CD4-positive, alpha-beta T cell (primary cell): ENCODE measurements around the gene ATG7. TPM values are rescaled to one million over a fixed set of nuclear protein-coding genes. Genes with fewer than 3 reads are reported as not detected.

Experiments used
- ATAC-seq: fragments of 200-7000 bp; cut with Tn5 transposase; one replicate; pipeline ENCODE4 v1.10.0; 2022; ENCODE audit warnings: mild to moderate bottlenecking; ENCODE audit not compliant: poor library complexity
- CTCF ChIA-PET: fragments of 350-600 bp; sonication (Branson Sonifier 250); formaldehyde crosslinking; loops from one replicate; lab custom pipeline; 2021; ENCODE audit warnings: antibody characterized with exemption, inconsistent platforms; lab: Charles Lee
- POLR2A ChIA-PET: fragments of 350-600 bp; sonication (Branson Sonifier 250); formaldehyde crosslinking; loops from one replicate; lab custom pipeline; 2021; ENCODE audit warnings: antibody characterized with exemption, inconsistent platforms; lab: Charles Lee
- DNase-seq, 14 experiments: peaks; one replicate each; pipeline ENCODE4 v3.0.0-alpha.2; 2013 to 2020; ENCODE audit warnings: mixed read lengths in 2 of 14
- H3K27ac ChIP-seq, 2 donors: one replicate each; pipeline versions ENCODE4 v1.5.1 to v1.7.0; 2013; ENCODE audit warnings: low read length in 2 of 2, low read depth in 1 of 2, mild to moderate bottlenecking in 1 of 2
- H3K27me3 ChIP-seq, 2 experiments: 1 replicate in 1 of 2; 2 replicates in 1 of 2; pipeline versions ENCODE4 v1.6.1 to v1.7.0; 2013; ENCODE audit warnings: low read length in 2 of 2, control low read depth in 1 of 2, mild to moderate bottlenecking in 1 of 2, moderate library complexity in 1 of 2; ENCODE audit not compliant: insufficient read depth in 2 of 2, control insufficient read depth in 1 of 2
- H3K36me3 ChIP-seq: one replicate; pipeline ENCODE4 v1.6.1; 2013; ENCODE audit warnings: low read length, control low read depth; ENCODE audit not compliant: insufficient read depth
- H3K4me1 ChIP-seq: one replicate; pipeline ENCODE4 v1.6.1; 2013; ENCODE audit warnings: low read length, control low read depth; ENCODE audit not compliant: insufficient read depth
- H3K4me3 ChIP-seq: one replicate; pipeline ENCODE4 v1.5.1; 2013; ENCODE audit warnings: mild to moderate bottlenecking, low read length, moderate library complexity
- H3K9me3 ChIP-seq, 2 experiments: 1 replicate in 1 of 2; 2 replicates in 1 of 2; pipeline versions ENCODE4 v1.6.1 to v1.7.0; 2013; ENCODE audit warnings: low read length in 2 of 2, mild to moderate bottlenecking in 2 of 2, control low read depth in 1 of 2, moderate library complexity in 1 of 2; ENCODE audit not compliant: control insufficient read depth in 1 of 2, insufficient read depth in 1 of 2
- H3K27ac Mint-ChIP-seq: one replicate; pipeline ENCODE4 v1.8.0; 2020; ENCODE audit warnings: mixed read lengths
- H3K27me3 Mint-ChIP-seq: one replicate; pipeline ENCODE4 v1.8.0; 2021; ENCODE audit warnings: mixed read lengths
- H3K36me3 Mint-ChIP-seq: one replicate; pipeline ENCODE4 v1.8.0; 2021; ENCODE audit warnings: low read depth, mixed read lengths
- H3K4me1 Mint-ChIP-seq: one replicate; pipeline ENCODE4 v1.8.0; 2021; ENCODE audit warnings: low read depth, mixed read lengths
- H3K4me3 Mint-ChIP-seq: one replicate; pipeline ENCODE4 v1.8.0; 2020; ENCODE audit warnings: mild to moderate bottlenecking, mixed read lengths
- H3K9me3 Mint-ChIP-seq: one replicate; pipeline ENCODE4 v1.8.0; 2020; ENCODE audit warnings: mixed read lengths
- intact Hi-C, 2 experiments: fragments of 100-400 bp; cut with DNase I in 1 of 2; cut with micrococcal nuclease in 1 of 2; formaldehyde crosslinking; loops; one replicate each; pipeline versions ENCODE4 v1.15.1 to v1.9.0; 2023 to 2025; cut with DNase I, micrococcal nuclease
- total RNA-seq, 174 experiments: library from RNA in 2 of 174; stranded (reverse) in 2 of 174; gene quantifications; one replicate each; pipeline ENCODE4 v1.2.3 and lab custom pipeline; 2021 to 2026
- TF ChIP-seq, protein P1 (sequence below): fragments of 200-600 bp; IDR thresholded peaks from one replicate; pipeline ENCODE4 v1.8.0; 2022; ENCODE audit warnings: antibody characterized with exemption, mild to moderate bottlenecking

The ATG7 gene
- total RNA-seq, 2 experiments from 2014 or later = 21.4 to 25.7 TPM

DNA sequence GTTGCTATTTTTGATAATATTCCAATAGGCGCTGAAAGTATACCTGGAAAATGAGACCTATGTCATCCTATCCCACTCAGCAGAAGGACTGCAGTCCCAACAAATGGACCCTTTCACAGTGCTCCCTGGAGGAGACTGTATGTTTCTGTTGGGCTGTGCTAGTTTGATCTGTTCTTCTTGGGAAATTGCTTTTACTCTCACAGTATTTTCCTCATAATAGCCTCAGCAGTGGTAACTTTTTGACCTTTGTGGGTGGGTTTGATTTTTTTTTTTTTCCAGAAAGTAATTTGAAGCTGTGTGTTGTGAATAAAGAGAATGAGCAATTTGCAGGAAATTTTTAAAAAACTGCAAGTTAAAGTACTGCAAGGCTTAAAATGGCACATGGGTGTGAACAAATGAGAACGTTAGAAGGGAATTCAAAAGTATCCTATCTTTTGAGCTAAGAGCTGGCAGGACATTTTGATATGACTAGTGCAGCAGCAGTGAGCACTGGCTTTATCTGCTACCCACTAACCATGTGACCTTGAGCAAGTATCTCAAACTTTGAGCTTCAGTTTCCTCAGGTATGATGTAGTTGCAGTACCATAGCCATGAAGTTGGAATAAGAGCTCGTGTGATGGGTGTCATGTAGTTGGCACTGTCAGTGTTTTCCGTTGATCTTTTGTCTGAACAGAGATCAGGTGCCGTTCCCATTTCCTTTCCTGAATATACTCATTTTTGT is 118.4 kb downstream of the ATG7 start:
- Histone ChIP-seq H3K36me3 (peaks cover 11% of the 10 kb centered on the region), H3K27ac (no peak overlapping the region), H3K9me3 (no peaks in the 10 kb centered on the region), H3K4me3 (no peak overlapping the region), H3K27me3 (no peaks in the 10 kb centered on the region), H3K4me1 (no peaks in the 10 kb centered on the region)
- no peaks in the 10 kb centered on the region for H3K27me3 Mint-ChIP-seq
- H3K9me3 Mint-ChIP-seq = no peaks in the 10 kb centered on the region
- POLR2A ChIA-PET = no interaction called here
- intact Hi-C loops = no loop called here
- DNase-seq = no peak
- peaks cover 45% of the 10 kb centered on the region for H3K4me1 Mint-ChIP-seq
- H3K4me3 Mint-ChIP-seq = no peak overlapping the region
- no peak overlapping the region for H3K27ac Mint-ChIP-seq
- ATAC-seq = no peak
- H3K36me3 Mint-ChIP-seq = peaks cover 13% of the 10 kb centered on the region
- TF ChIP-seq, protein P1, sequence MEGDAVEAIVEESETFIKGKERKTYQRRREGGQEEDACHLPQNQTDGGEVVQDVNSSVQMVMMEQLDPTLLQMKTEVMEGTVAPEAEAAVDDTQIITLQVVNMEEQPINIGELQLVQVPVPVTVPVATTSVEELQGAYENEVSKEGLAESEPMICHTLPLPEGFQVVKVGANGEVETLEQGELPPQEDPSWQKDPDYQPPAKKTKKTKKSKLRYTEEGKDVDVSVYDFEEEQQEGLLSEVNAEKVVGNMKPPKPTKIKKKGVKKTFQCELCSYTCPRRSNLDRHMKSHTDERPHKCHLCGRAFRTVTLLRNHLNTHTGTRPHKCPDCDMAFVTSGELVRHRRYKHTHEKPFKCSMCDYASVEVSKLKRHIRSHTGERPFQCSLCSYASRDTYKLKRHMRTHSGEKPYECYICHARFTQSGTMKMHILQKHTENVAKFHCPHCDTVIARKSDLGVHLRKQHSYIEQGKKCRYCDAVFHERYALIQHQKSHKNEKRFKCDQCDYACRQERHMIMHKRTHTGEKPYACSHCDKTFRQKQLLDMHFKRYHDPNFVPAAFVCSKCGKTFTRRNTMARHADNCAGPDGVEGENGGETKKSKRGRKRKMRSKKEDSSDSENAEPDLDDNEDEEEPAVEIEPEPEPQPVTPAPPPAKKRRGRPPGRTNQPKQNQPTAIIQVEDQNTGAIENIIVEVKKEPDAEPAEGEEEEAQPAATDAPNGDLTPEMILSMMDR = no peak
- CTCF ChIA-PET = interaction anchor here (1.2 kb wide), 1 partner anchor 10 kb away, joined by 3 read pairs; no protein-coding TSS in a partner anchor

DNA sequence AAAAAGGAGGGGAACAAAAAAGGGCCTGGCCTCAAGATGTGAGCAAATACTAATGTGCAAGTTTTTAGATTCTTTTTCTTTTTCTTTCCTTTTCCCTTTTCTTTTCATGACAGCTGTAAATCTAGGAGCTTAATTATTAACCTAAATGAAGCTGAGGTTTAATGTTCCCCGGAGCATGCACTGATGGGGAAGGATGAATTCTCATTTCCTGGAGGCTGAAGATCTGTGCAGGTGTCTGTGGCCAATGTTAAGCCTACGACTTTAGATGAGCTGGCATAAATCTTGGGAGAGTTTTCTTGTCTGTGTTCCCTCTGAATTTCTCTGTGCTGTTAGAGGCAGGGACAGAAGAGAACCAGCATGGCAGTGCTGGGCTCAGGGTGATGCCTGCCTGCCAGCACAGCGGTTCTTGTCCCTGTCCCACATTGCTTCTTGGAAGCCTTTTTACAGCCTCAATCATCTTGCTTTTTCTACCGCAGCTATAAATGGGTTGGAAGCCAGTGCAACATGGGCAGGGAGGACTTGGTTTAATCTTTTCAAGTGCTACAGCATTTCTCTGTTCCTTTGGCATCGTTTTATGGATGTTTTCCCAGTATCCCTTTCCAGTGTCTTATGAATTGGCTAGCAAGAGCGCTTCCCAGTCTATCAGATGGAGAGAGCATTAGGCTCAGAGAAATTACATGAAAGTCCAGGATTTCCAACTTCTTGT is 119.1 kb downstream of the ATG7 start:
- POLR2A ChIA-PET = interaction anchor here (0.6 kb wide), 1 partner anchor 238 kb away, joined by 3 read pairs; no protein-coding TSS in a partner anchor

More for the DNA sequence above, 119.1 kb downstream of the ATG7 start:
- H3K27me3 ChIP-seq = no peaks in the 10 kb centered on the region
- CTCF ChIA-PET = interaction anchor here (1.2 kb wide), 1 partner anchor 10 kb away, joined by 3 read pairs; no protein-coding TSS in a partner anchor
- Mint-ChIP-seq H3K36me3 (peaks cover 11% of the 10 kb centered on the region), H3K27me3 (no peaks in the 10 kb centered on the region), H3K9me3 (no peaks in the 10 kb centered on the region), H3K4me1 (peaks cover 45% of the 10 kb centered on the region), H3K27ac (no peak overlapping the region), H3K4me3 (no peak overlapping the region)
- H3K4me3 ChIP-seq = no peak overlapping the region
- TF ChIP-seq, protein P1 = no peak
- H3K9me3 ChIP-seq = no peaks in the 10 kb centered on the region
- DNase-seq = no peak
- H3K36me3 ChIP-seq = peaks cover 7% of the 10 kb centered on the region
- intact Hi-C loops = no loop called here
- no peak for ATAC-seq
- no peaks in the 10 kb centered on the region for H3K4me1 ChIP-seq
- no peak overlapping the region for H3K27ac ChIP-seq
